ENCODE results near the gene PLAGL2.

PLAGL2 gene

DNA sequence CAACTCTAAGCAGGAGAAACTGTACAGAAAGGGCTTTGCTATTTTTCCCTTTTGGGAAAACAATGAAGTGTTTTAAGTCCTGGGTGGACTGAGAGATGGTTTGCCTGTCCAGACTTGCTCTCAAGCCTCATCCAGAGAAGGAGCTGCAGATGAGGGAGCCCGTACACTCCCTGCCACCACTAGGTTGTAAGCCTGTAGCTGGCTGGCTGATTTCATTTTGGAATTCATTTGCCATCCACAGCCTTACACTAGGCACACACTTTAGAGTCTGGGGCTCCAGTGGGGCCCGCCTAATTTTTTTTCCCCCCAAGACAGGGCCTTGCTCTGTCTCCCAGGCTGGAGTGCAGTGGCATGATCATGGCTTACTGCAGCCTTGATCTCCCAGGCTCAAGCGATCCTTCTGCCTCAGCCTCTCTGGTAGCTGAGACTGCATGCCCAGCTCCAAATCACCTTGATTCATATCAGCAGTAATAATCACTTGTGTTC, 28.5 kb upstream of the PLAGL2 start:
- H2AFZ ChIP-seq (ENCODE audit: low read length): no peak overlapping the region
- H3K27me3 ChIP-seq (ENCODE audit: insufficient read depth, low read length, poor library complexity, severe bottlenecking): no peaks in the 10 kb centered on the region
- no peaks in the 10 kb centered on the region for H4K20me1 ChIP-seq (ENCODE audit: insufficient read depth, low read length, poor library complexity, severe bottlenecking)
- no peak overlapping the region for H3K9ac ChIP-seq (ENCODE audit: low read depth, low read length, poor library complexity, severe bottlenecking)
- no peaks in the 10 kb centered on the region for H3K9me2 ChIP-seq (replicated peaks; ENCODE audit: low read depth, low read length)
- H3K36me3 ChIP-seq (ENCODE audit: insufficient read depth, low read length): peaks cover 40% of the 10 kb centered on the region; the same call in 1 of the 2 replicates
- H3K4me2 ChIP-seq (ENCODE audit: low read depth, low read length, poor library complexity, severe bottlenecking): no peak overlapping the region
- H3K9me3 ChIP-seq (ENCODE audit: insufficient read depth, low read depth, low read length): no peaks in the 10 kb centered on the region
- no peak overlapping the region for H3K4me3 ChIP-seq (ENCODE audit: low read length, poor library complexity, severe bottlenecking)
- H3K4me1 ChIP-seq (ENCODE audit: insufficient read depth, low read length, poor library complexity, severe bottlenecking): peaks cover 5% of the 10 kb centered on the region
- H3F3A ChIP-seq (ENCODE audit: low read depth): no peaks in the 10 kb centered on the region
- no peaks in the 10 kb centered on the region for H3K79me2 ChIP-seq (ENCODE audit: insufficient read depth, low read length)
- TF ChIP-seq EZH2phosphoT487 (IDR thresholded peaks at IDR 0.05; ENCODE audit: borderline replicate concordance): no peak

GRCh38 chr20:32235331-32236047, 27.9 kb upstream of the PLAGL2 start:
- Histone ChIP-seq H4K20me1 (ENCODE audit: insufficient read depth, low read length, poor library complexity, severe bottlenecking) (no peaks in the 10 kb centered on the region), H3K36me3 (ENCODE audit: insufficient read depth, low read length) (peaks cover 45% of the 10 kb centered on the region; the same call in 1 of the 2 replicates), H3K4me1 (ENCODE audit: insufficient read depth, low read length, poor library complexity, severe bottlenecking) (peaks cover 5% of the 10 kb centered on the region), H3F3A (ENCODE audit: low read depth) (no peaks in the 10 kb centered on the region), H3K4me2 (ENCODE audit: low read depth, low read length, poor library complexity, severe bottlenecking) (no peak overlapping the region), H3K79me2 (ENCODE audit: insufficient read depth, low read length) (no peaks in the 10 kb centered on the region), H3K4me3 (ENCODE audit: low read length, poor library complexity, severe bottlenecking) (no peak overlapping the region), H3K9me3 (ENCODE audit: insufficient read depth, low read depth, low read length) (no peaks in the 10 kb centered on the region), H3K27me3 (ENCODE audit: insufficient read depth, low read length, poor library complexity, severe bottlenecking) (no peaks in the 10 kb centered on the region), H3K9me2 (replicated peaks; ENCODE audit: low read depth, low read length) (no peaks in the 10 kb centered on the region), H3K9ac (ENCODE audit: low read depth, low read length, poor library complexity, severe bottlenecking) (no peak overlapping the region), H2AFZ (ENCODE audit: low read length) (no peak overlapping the region)
- no peak for TF ChIP-seq EZH2phosphoT487 (IDR thresholded peaks at IDR 0.05; ENCODE audit: borderline replicate concordance)
- TF ChIP-seq CTCF (conservative IDR thresholded peaks at IDR 0.05; ENCODE audit: low read length): no peak

DNA sequence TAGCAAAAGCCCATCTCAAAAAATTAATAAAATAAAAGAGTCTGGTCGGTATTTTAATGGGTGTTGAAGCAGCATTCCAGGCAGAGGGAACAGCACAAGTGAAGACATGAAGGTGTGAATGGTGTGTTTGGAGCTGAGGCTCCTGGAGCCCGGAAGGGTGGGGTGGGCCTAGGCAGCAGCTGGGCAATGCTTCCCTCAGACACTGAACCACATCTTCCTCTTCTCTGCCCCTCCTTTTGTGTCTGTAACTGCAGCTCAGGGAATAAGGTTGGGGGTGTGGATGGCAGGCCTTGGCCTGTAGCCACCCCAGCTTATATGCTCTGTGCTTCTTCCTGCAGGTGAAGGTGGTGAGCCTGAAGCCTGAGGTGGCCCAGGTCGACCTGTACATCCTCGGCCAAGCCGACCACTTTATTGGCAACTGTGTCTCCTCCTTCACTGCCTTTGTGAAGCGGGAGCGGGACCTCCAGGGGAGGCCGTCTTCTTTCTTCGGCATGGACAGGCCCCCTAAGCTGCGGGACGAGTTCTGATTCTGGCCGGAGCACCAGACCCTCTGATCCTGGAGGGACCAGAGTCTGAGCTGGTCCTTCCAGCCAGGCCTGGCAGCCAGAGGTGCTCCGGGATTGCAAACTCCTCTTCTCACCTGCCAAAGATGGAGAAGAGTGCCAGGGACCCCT, 26.7 kb upstream of the PLAGL2 start:
- Histone ChIP-seq H3K9me2 (replicated peaks; ENCODE audit: low read depth, low read length) (no peaks in the 10 kb centered on the region), H3K4me1 (ENCODE audit: insufficient read depth, low read length, poor library complexity, severe bottlenecking) (peaks cover 5% of the 10 kb centered on the region), H3F3A (ENCODE audit: low read depth) (no peaks in the 10 kb centered on the region), H3K79me2 (ENCODE audit: insufficient read depth, low read length) (no peaks in the 10 kb centered on the region), H3K9ac (ENCODE audit: low read depth, low read length, poor library complexity, severe bottlenecking) (no peak overlapping the region), H2AFZ (ENCODE audit: low read length) (no peak overlapping the region), H3K27me3 (ENCODE audit: insufficient read depth, low read length, poor library complexity, severe bottlenecking) (no peaks in the 10 kb centered on the region), H3K4me2 (ENCODE audit: low read depth, low read length, poor library complexity, severe bottlenecking) (no peak overlapping the region), H3K36me3 (ENCODE audit: insufficient read depth, low read length) (peaks cover 50% of the 10 kb centered on the region; the same call in 1 of the 2 replicates), H3K4me3 (ENCODE audit: low read length, poor library complexity, severe bottlenecking) (no peak overlapping the region), H4K20me1 (ENCODE audit: insufficient read depth, low read length, poor library complexity, severe bottlenecking) (no peaks in the 10 kb centered on the region), H3K9me3 (ENCODE audit: insufficient read depth, low read depth, low read length) (no peaks in the 10 kb centered on the region)
- TF ChIP-seq EZH2phosphoT487 (IDR thresholded peaks at IDR 0.05; ENCODE audit: borderline replicate concordance) (no peak), CTCF (conservative IDR thresholded peaks at IDR 0.05; ENCODE audit: low read length) (no peak)
